Stimulated activated naive CD8-positive, alpha-beta T cell treated with anti-CD3 and anti-CD28 coated beads, Interleukin-15, amount 100 ng/mL, for 72 hours (primary cell): ENCODE data around the gene BORCS8.
"Not testable (repeated sequence)": the region's sequence is repeated elsewhere in the genome, so short reads cannot be mapped to it uniquely, and the experiment has no call there.

Source experiments
- ATAC-seq: fragments of 150-1000 bp; cut with Tn5 transposase; 2 replicates; pipeline ENCODE4 v1.10.0; 2021; ENCODE audit warnings: mild to moderate bottlenecking, moderate library complexity
- DNase-seq, 2 donors: peaks; one replicate each; pipeline ENCODE4 v3.0.0; 2021 to 2022
- H3K27ac Mint-ChIP-seq, 2 donors: one replicate each; pipeline ENCODE4 v1.8.0; 2022; ENCODE audit warnings: mild to moderate bottlenecking in 2 of 2, mixed read lengths in 2 of 2, moderate library complexity in 2 of 2
- H3K27me3 Mint-ChIP-seq: one replicate; pipeline ENCODE4 v1.8.0; 2022; ENCODE audit warnings: mixed read lengths
- H3K4me1 Mint-ChIP-seq: one replicate; pipeline ENCODE4 v1.8.0; 2022; ENCODE audit warnings: mild to moderate bottlenecking, mixed read lengths
- H3K4me3 Mint-ChIP-seq, 2 donors: one replicate each; pipeline ENCODE4 v1.8.0; 2022; ENCODE audit warnings: mild to moderate bottlenecking in 2 of 2, mixed read lengths in 2 of 2, moderate library complexity in 1 of 2
- H3K9me3 Mint-ChIP-seq, 2 donors: one replicate each; pipeline ENCODE4 v1.8.0; 2022; ENCODE audit warnings: mixed read lengths in 2 of 2

BORCS8 gene

GRCh38 chr19:19151418-19151817 lies 40.5 kb downstream of the BORCS8 start:
- ATAC-seq (no peak), DNase-seq (no peak)
- no peak overlapping the region for H3K4me3 Mint-ChIP-seq
- H3K27ac Mint-ChIP-seq, result no peak overlapping the region
- H3K9me3 Mint-ChIP-seq, result no peaks in the 10 kb centered on the region
- no peaks in the 10 kb centered on the region for H3K27me3 Mint-ChIP-seq
- H3K4me1 Mint-ChIP-seq, result no peaks in the 10 kb centered on the region

GRCh38 chr19:19149435-19149834 lies 42.5 kb downstream of the BORCS8 start:
- H3K9me3 Mint-ChIP-seq, result no peaks in the 10 kb centered on the region
- H3K4me3 Mint-ChIP-seq, result no peak overlapping the region
- no peak overlapping the region for H3K27ac Mint-ChIP-seq
- DNase-seq (no peak), ATAC-seq (no peak)
- no peaks in the 10 kb centered on the region for H3K27me3 Mint-ChIP-seq
- peaks cover 8% of the 10 kb centered on the region for H3K4me1 Mint-ChIP-seq

DNA sequence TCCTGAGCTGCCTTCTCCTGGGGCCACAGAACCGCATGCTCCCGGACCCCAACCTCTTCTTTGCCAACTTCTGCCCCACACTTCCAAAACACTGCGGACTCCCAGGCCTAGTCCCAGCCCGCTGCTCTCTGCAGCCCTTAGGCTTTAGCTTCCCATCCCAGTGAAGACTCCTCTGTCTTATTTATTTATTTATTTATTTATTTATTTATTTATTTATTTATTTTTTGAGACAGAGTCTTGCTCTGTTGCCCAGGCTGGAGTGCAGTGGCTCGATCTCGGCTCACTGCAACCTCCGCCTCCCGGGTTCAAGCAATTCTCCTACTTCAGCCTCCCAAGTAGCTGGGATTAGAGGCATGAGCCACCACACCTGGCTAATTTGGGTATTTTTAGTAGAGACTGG lies 43.4 kb downstream of the BORCS8 start:
- DNase-seq, ATAC-seq, H3K9me3 Mint-ChIP-seq, H3K27me3 Mint-ChIP-seq, H3K4me1 Mint-ChIP-seq, H3K27ac Mint-ChIP-seq, H3K4me3 Mint-ChIP-seq: not testable (repeated sequence)

DNA sequence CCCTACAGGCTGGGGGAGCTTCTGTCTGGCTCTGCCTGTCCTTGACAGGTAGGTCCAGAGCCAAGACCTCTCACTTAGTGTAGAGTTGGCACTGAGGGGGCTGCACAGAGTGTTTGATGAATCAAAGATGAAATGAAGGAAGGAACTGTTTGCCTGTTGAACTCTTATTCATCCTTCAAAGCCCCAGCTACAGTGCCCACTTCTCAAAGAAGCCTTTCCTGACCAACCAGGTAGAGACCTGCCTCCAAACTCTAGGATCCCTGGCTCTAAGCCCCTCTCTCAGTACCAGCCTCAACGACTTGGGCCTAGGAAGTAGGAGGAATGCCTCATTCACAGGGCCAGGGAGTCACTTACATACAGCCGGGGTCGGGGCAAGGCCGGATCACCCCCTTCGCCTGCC lies 44.6 kb downstream of the BORCS8 start:
- no peaks in the 10 kb centered on the region for H3K27me3 Mint-ChIP-seq
- no peak overlapping the region for H3K4me3 Mint-ChIP-seq
- no peak for DNase-seq
- H3K27ac Mint-ChIP-seq, result no peak overlapping the region
- H3K4me1 Mint-ChIP-seq, result peaks cover 8% of the 10 kb centered on the region
- ATAC-seq, result no peak
- H3K9me3 Mint-ChIP-seq, result no peaks in the 10 kb centered on the region

- Mint-ChIP-seq H3K27me3 (no peaks in the 10 kb centered on the region), H3K9me3 (no peaks in the 10 kb centered on the region), H3K27ac (peak overlapping the region in 1 of 2 donors; percentile 87), H3K4me3 (no peak overlapping the region), H3K4me1 (peaks cover 8% of the 10 kb centered on the region)
- ATAC-seq (no peak), DNase-seq (no peak)
These were observed 45.1 kb downstream of the BORCS8 start for GRCh38 chr19:19146865-19147264.

DNA sequence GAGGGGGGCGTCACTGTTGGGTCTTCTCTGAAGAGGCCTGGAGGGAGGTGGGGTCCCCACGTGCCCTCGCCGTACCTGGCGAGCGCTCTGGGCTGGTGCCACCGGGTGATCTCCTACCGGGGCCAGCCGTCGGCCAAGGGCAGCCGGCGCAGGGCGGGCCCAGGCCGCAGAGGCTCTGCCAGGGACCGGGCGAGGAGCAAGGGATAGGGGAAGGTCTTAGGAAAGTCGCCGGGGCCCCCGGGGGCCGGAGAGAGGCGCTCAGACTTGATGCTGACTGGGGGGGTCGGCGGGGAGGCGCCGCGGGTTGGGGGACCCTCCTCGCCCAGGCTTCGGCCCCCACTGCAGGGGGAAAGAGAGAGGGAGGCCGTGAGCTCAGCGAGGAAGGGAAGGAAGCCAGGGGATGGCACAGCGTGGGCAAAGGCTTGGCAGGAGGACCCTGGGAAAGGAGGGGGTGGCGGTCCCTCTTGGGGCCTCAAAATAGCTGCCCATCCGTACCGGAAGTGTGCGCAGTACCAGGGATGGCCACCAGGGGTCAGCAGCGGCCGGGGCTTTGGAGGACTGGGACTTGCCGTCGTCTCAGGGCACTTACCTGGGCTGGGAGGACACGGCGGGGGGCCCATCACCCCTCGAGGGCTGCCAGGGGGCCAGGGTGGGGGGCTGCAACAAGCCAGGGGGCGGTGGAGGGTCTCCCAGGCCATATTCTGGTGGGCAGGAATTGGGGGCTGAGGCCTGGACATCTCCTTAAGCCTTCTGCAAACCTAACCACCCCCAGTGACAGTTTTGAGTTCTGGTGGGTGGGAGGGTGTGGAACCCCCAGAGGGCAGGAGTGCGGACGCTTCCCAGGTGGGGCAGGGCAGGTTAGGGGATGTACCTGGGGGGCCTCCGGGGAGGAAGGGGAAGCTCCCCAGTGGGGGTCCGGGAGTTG lies 46.0 kb downstream of the BORCS8 start:
- Mint-ChIP-seq H3K27me3 (no peaks in the 10 kb centered on the region), H3K4me1 (peaks cover 8% of the 10 kb centered on the region), H3K4me3 (no peak overlapping the region), H3K27ac (peak overlapping the region; percentile 84 to 90), H3K9me3 (no peaks in the 10 kb centered on the region)
- ATAC-seq (peak; percentile 81), DNase-seq (peak; percentile 87 to 89)

GRCh38 chr19:19145281-19145680 lies 46.7 kb downstream of the BORCS8 start:
- H3K27ac Mint-ChIP-seq, result peak overlapping the region; percentile 61 to 90
- no peak overlapping the region for H3K4me3 Mint-ChIP-seq
- H3K4me1 Mint-ChIP-seq, result peaks cover 8% of the 10 kb centered on the region
- H3K9me3 Mint-ChIP-seq, result no peaks in the 10 kb centered on the region
- no peaks in the 10 kb centered on the region for H3K27me3 Mint-ChIP-seq
- peak; percentile 35 for ATAC-seq
- DNase-seq, result no peak

DNA sequence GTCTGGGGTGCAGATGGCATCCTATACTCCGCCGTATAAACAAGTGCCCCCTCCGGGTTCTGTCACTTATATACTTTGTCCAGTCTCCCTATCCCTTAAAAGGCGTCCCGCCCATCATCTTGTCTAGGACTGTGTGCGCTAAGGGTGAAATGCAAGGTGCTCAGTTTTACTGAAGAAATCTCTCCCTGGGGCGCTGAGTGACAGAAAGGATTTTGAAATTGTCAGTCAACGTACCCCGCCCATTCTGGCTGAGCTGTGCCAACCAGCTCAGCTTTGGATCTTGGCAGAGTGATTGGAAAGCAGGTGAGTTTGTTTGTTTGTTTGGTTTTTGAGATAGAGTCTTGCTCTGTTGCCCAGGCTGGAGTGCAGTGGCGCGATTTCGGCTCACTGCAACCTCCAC lies 49.6 kb downstream of the BORCS8 start:
- H3K27ac Mint-ChIP-seq, result no peak overlapping the region
- peaks cover 30% of the 10 kb centered on the region for H3K4me1 Mint-ChIP-seq
- H3K4me3 Mint-ChIP-seq, result no peak overlapping the region
- H3K9me3 Mint-ChIP-seq, result no peaks in the 10 kb centered on the region
- no peaks in the 10 kb centered on the region for H3K27me3 Mint-ChIP-seq
- DNase-seq (no peak), ATAC-seq (no peak)

- DNase-seq (no peak), ATAC-seq (no peak)
- Mint-ChIP-seq H3K4me3 (no peak overlapping the region), H3K27me3 (no peaks in the 10 kb centered on the region), H3K27ac (no peak overlapping the region), H3K9me3 (no peaks in the 10 kb centered on the region), H3K4me1 (peaks cover 30% of the 10 kb centered on the region)
These were observed 51.5 kb downstream of the BORCS8 start for GRCh38 chr19:19140476-19140875.

- H3K9me3 Mint-ChIP-seq, result no peaks in the 10 kb centered on the region
- ATAC-seq, result no peak
- peaks cover 36% of the 10 kb centered on the region for H3K4me1 Mint-ChIP-seq
- H3K27me3 Mint-ChIP-seq, result no peaks in the 10 kb centered on the region
- H3K4me3 Mint-ChIP-seq, result no peak overlapping the region
- peak overlapping the region in 1 of 2 donors; percentile 80 for H3K27ac Mint-ChIP-seq
- DNase-seq, result no peak
These were observed 52.1 kb downstream of the BORCS8 start for GRCh38 chr19:19139876-19140229.

DNA sequence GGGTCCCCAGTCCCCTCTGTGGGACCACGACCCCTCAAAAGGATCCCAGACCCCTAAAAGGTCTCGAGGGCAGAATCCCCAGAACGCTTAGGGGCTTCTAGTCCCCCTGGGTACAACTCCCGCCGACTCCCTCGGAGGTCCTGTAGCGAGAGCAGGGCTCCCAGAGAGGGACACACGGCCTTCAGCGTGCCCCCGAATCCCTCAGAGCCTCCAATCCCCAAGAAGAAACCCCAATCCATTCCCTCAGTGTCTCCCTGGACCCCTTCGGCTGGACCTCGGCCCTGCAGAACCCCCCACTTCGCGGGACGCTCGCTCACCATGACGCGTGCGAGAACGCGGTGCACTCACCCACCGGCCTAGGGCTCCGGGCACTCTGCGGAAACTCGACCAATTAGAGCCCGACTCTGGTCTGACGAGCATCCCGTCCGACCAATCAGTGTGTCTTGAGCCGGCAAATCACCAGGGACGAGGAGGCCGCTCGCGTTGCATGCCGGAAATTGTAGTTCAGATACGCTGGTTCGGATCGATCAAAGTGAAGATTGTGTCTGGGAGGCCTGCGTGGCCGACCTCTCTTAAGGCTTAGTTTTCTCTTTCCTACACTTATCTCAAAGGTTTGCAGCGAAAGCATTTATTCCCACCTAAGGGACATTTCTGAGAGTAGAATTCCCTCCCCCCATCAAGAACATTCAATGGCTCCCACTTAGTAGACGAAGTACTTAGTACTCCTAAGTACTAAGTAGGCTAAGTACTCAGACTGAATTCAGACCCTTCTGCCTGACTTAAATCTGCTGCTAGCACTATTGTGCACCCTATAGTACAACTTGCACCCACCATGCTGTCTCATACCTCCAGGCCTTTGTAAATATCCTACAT lies 53.6 kb downstream of the BORCS8 start, which contains the start of gene TMEM161A:
Gene TMEM161A (minus strand): TSS at position 370 of the 873 bp plus-strand sequence. CDS start 50 bp downstream, at position 320.
- peak within 1 kb of the TSS; percentile 98 to 99 for H3K27ac Mint-ChIP-seq
- DNase-seq (peak; percentile 96 to 98), ATAC-seq (peak; percentile 100)
- no peaks in the 10 kb centered on the region for H3K27me3 Mint-ChIP-seq
- H3K4me3 Mint-ChIP-seq, result peak within 1 kb of the TSS; percentile 97 to 99
- H3K9me3 Mint-ChIP-seq, result no peaks in the 10 kb centered on the region
- peaks cover 41% of the 10 kb centered on the region for H3K4me1 Mint-ChIP-seq

DNA sequence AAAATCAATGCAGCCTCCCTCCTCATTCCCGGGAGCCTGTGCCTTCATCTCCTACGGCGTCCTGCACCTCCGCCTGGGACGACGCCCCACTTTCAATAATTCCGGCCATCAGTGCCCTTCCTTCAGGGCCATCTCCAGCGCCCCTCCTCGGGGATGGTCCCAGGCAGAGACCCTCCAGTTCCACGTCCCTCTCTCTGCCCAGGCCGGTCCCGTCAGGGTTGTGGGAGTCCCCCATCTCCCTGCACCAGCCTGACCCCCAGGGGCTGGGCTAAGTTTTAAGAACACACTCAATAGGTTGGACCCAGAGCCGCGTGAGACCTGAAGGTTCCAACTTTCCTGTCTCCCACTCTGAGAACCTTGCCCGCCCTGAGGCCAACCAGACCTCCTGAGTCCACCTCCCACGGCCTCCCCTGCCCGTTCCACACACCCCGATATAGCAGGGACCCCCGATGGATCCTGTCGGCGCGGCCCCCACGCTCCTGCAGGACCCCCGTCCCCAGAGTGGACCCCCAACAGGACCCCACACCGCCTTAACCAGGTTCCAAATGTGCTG lies 54.3 kb downstream of the BORCS8 start:
- Mint-ChIP-seq H3K9me3 (peaks cover 0 to 4% of the 10 kb centered on the region in 2 donors), H3K4me1 (peaks cover 41% of the 10 kb centered on the region), H3K4me3 (peak overlapping the region; percentile 97 to 99), H3K27ac (peak overlapping the region; percentile 98 to 99), H3K27me3 (no peaks in the 10 kb centered on the region)
- ATAC-seq, result peak; percentile 2
- DNase-seq, result no peak

DNA sequence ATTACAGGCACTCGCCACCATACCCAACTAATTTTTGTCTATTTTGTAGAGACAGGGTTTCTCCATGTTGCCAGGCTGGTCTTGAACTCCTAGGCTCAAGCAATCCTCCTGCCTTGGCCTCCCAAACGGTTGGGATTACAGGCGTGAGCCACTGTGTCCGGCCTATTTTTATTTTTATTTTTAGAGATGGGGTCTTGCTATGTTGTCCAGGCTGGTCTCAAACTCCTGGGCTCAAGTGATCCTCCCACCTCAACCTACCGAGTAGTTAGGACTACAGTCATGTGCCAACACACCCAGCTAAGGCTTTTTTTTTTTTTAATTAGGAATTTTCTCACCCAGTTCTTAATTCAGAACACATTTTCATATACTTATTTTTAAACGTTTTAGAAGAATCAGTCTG lies 56.2 kb downstream of the BORCS8 start:
- not testable (repeated sequence) for H3K27me3 Mint-ChIP-seq, DNase-seq, ATAC-seq, H3K27ac Mint-ChIP-seq, H3K4me3 Mint-ChIP-seq
- H3K4me1 Mint-ChIP-seq, result peaks cover 41% of the 10 kb centered on the region
- H3K9me3 Mint-ChIP-seq, result peaks cover 5 to 13% of the 10 kb centered on the region in 2 donors

- Mint-ChIP-seq H3K4me1 (peaks cover 38% of the 10 kb centered on the region), H3K27ac (no peak overlapping the region), H3K27me3 (no peaks in the 10 kb centered on the region), H3K9me3 (peaks cover 5 to 13% of the 10 kb centered on the region in 2 donors), H3K4me3 (peak overlapping the region in 1 of 2 donors; percentile 54)
- ATAC-seq (no peak), DNase-seq (peak in 1 of 2 donors; percentile 30)
These were observed 57.2 kb downstream of the BORCS8 start for GRCh38 chr19:19134687-19135158.

GRCh38 chr19:19133985-19134384 lies 58.0 kb downstream of the BORCS8 start:
- peaks cover 34% of the 10 kb centered on the region for H3K4me1 Mint-ChIP-seq
- H3K27ac Mint-ChIP-seq, result no peak overlapping the region
- DNase-seq (no peak), ATAC-seq (no peak)
- no peak overlapping the region for H3K4me3 Mint-ChIP-seq
- peaks cover 5 to 13% of the 10 kb centered on the region in 2 donors for H3K9me3 Mint-ChIP-seq
- no peaks in the 10 kb centered on the region for H3K27me3 Mint-ChIP-seq
